ENCODE measurements around the gene RNF145.

GRCh38 chr5:159257007-159257406, 47.7 kb upstream of the RNF145 start:
- TF ChIP-seq, protein P1, sequence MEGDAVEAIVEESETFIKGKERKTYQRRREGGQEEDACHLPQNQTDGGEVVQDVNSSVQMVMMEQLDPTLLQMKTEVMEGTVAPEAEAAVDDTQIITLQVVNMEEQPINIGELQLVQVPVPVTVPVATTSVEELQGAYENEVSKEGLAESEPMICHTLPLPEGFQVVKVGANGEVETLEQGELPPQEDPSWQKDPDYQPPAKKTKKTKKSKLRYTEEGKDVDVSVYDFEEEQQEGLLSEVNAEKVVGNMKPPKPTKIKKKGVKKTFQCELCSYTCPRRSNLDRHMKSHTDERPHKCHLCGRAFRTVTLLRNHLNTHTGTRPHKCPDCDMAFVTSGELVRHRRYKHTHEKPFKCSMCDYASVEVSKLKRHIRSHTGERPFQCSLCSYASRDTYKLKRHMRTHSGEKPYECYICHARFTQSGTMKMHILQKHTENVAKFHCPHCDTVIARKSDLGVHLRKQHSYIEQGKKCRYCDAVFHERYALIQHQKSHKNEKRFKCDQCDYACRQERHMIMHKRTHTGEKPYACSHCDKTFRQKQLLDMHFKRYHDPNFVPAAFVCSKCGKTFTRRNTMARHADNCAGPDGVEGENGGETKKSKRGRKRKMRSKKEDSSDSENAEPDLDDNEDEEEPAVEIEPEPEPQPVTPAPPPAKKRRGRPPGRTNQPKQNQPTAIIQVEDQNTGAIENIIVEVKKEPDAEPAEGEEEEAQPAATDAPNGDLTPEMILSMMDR (IDR thresholded peaks at IDR 0.05), result no peak
- TF ChIP-seq POLR2A (IDR thresholded peaks at IDR 0.05), result no peak

Measured in prostate gland (tissue), 2 donors.